Dedifferentiated amniotic fluid mesenchymal stem cell (primary cell): ENCODE results near the gene DYNLRB1.

Experiments used
- DNase-seq: peaks from one replicate; pipeline ENCODE4 v3.0.0-alpha.2; 2016; ENCODE audit errors: extremely low spot score

The DYNLRB1 gene

GRCh38 chr20:34579191-34579978 is 63.2 kb downstream of the DYNLRB1 start:
- peak; percentile 76 for DNase-seq

GRCh38 chr20:34579979-34580940 is 64.0 kb downstream of the DYNLRB1 start:
- no peak for DNase-seq

GRCh38 chr20:34581341-34582184 is 65.3 kb downstream of the DYNLRB1 start:
- peak; percentile 77 for DNase-seq

- DNase-seq, result no peak
Observed at GRCh38 chr20:34582221-34582620, 66.0 kb downstream of the DYNLRB1 start.

- DNase-seq, result no peak
Observed at GRCh38 chr20:34582911-34583310, 66.7 kb downstream of the DYNLRB1 start.

- no peak for DNase-seq
Observed at GRCh38 chr20:34583544-34583943, 67.3 kb downstream of the DYNLRB1 start.

- DNase-seq, result no peak
Observed at GRCh38 chr20:34585019-34585418, 68.8 kb downstream of the DYNLRB1 start.

- no peak for DNase-seq
Observed at GRCh38 chr20:34586488-34587163, 70.4 kb downstream of the DYNLRB1 start.
